K562 (cell line): ENCODE measurements around the gene ALG1. TPM values are rescaled to one million over a fixed set of nuclear protein-coding genes. Genes with fewer than 3 reads are reported as not detected.

Experiments used
- ATAC-seq: fragments of 200-7000 bp; cut with Tn5 transposase; 3 replicates; pipeline ENCODE4 v1.9.1; 2020; ENCODE audit warnings: moderate library complexity
- BruUV-seq: library from RNA; stranded (reverse); fragments of 400-500 nt; replicated peaks from 2 replicates; lab custom pipeline; 2021; lab: Mats Ljungman, UMichigan
- CTCF ChIA-PET: fragments of 300-600 bp; formaldehyde crosslinking; extraction: SDS; loops from one replicate; lab custom pipeline; 2021; ENCODE audit warnings: low intra/inter-chr PET ratio; lab: Yijun Ruan, JAX
- POLR2A ChIA-PET: fragments of 300-600, 350-650 bp; sonication (Branson Sonifier 250); formaldehyde crosslinking; extraction: SDS; loops from one replicate; lab custom pipeline; 2021; ENCODE audit warnings: antibody characterized with exemption, inconsistent platforms; lab: Yijun Ruan, JAX
- DNase-seq, 4 experiments: peaks; one replicate each; pipeline versions ENCODE4 v3.0.0 to v3.0.0-alpha.2; 2011 to 2018; ENCODE audit warnings: low spot score in 3 of 4, mixed read lengths in 3 of 4; ENCODE audit errors: extremely low read depth in 1 of 4
- FAIRE-seq: peaks from 2 replicates; lab custom pipeline; 2011; peaks lifted over from hg19 to GRCh38; lab: Jason Lieb, UNC
- H2AFZ ChIP-seq: 2 replicates; pipeline ENCODE4 v1.6.0; 2011; ENCODE audit warnings: low read depth, low read length, control low read depth, inconsistent platforms
- H3K27ac ChIP-seq: fragments of 200-600 bp; 3 replicates; pipeline ENCODE4 v1.8.0; 2011; ENCODE audit warnings: low read depth, mild to moderate bottlenecking, control low read depth, inconsistent platforms, low read length, moderate library complexity, mixed read lengths; ENCODE audit errors: extremely low read depth
- H3K27me3 ChIP-seq, 2 experiments: fragments of 300-600 bp in 1 of 2; 2 replicates in 1 of 2; 3 replicates in 1 of 2; pipeline versions ENCODE4 v1.6.0 to v1.8.0; 2011; ENCODE audit warnings: inconsistent platforms in 2 of 2, low read length in 2 of 2, mild to moderate bottlenecking in 1 of 2, mixed read lengths in 1 of 2, moderate library complexity in 1 of 2; ENCODE audit not compliant: control insufficient read depth in 2 of 2, insufficient read depth in 2 of 2
- H3K36me3 ChIP-seq: fragments of 300-600 bp; 3 replicates; pipeline ENCODE4 v1.8.0; 2011; ENCODE audit warnings: mild to moderate bottlenecking, low read length, inconsistent platforms; ENCODE audit not compliant: control insufficient read depth, insufficient read depth
- H3K4me1 ChIP-seq, 2 experiments: fragments of 200-600 bp in 1 of 2; replicated peaks in 1 of 2; 2 replicates in 1 of 2; 3 replicates in 1 of 2; pipeline versions ENCODE4 v1.5.1 to v1.8.0; 2011; ENCODE audit warnings: inconsistent platforms in 2 of 2, low read length in 2 of 2, mild to moderate bottlenecking in 1 of 2, mixed read lengths in 1 of 2, moderate library complexity in 1 of 2; ENCODE audit not compliant: control insufficient read depth in 2 of 2, insufficient read depth in 2 of 2
- H3K4me2 ChIP-seq: 2 replicates; pipeline ENCODE4 v1.6.1; 2011; ENCODE audit warnings: low read length, control low read depth, inconsistent platforms, mixed read lengths; ENCODE audit not compliant: insufficient read depth
- H3K4me3 ChIP-seq: fragments of 200-600 bp; sonication (generic), shearing (Covaris generic); 2 replicates; pipeline ENCODE4 v1.5.1; 2016; ENCODE audit warnings: control low read depth, inconsistent platforms
- H3K79me2 ChIP-seq: fragments of 200-600 bp; 3 replicates; pipeline ENCODE4 v1.8.0; 2011; ENCODE audit warnings: low read length, inconsistent platforms; ENCODE audit not compliant: control insufficient read depth, insufficient read depth
- H3K9ac ChIP-seq, 2 experiments: 2 replicates each; pipeline versions ENCODE4 v1.6.0 to v1.6.1; 2011; ENCODE audit warnings: low read depth in 2 of 2, low read length in 2 of 2, control low read depth in 1 of 2, inconsistent platforms in 1 of 2, mild to moderate bottlenecking in 1 of 2, mixed read lengths in 1 of 2; ENCODE audit not compliant: insufficient read depth in 1 of 2
- H3K9me1 ChIP-seq: one replicate; pipeline ENCODE4 v1.6.0; 2011; ENCODE audit warnings: inconsistent platforms, mild to moderate bottlenecking, low read length, moderate library complexity; ENCODE audit not compliant: control insufficient read depth, insufficient read depth
- H3K9me3 ChIP-seq: replicated peaks from 2 replicates; pipeline ENCODE4 v1.5.1; 2011; ENCODE audit warnings: low read depth, low read length, inconsistent platforms; ENCODE audit not compliant: control insufficient read depth, insufficient read depth
- H4K20me1 ChIP-seq: replicated peaks from 2 replicates; pipeline ENCODE4 v1.6.1; 2011; ENCODE audit warnings: low read length, inconsistent platforms, mixed read lengths; ENCODE audit not compliant: control insufficient read depth, insufficient read depth
- BRCA1 ChIP-seq, 2 experiments: fragments of 450-650 bp in 1 of 2; sonication (generic) in 1 of 2; formaldehyde crosslinking in 1 of 2; IDR thresholded peaks; 2 replicates each; pipeline versions ENCODE4 v1.5.0 to v1.6.1; 2017 to 2020; ENCODE audit warnings: mild to moderate bottlenecking in 1 of 2, missing genetic modification reagents in 1 of 2
- HNRNPLL ChIP-seq: fragments of 200-400 bp; formaldehyde crosslinking; IDR thresholded peaks from 2 replicates; pipeline ENCODE4 v1.6.1; 2017; ENCODE audit warnings: low read length, low read depth, mild to moderate bottlenecking; ENCODE audit not compliant: poor library complexity, severe bottlenecking
- SUPT5H ChIP-seq: fragments of 450-650 bp; IDR thresholded peaks from 2 replicates; pipeline ENCODE4 v1.6.1; 2016
- ZNF133 ChIP-seq: fragments of 250-450 bp; sonication (Bioruptor Pico); IDR thresholded peaks from 2 replicates; pipeline ENCODE4 v1.4.0; 2020; ENCODE audit warnings: mild to moderate bottlenecking
- ZNF586 ChIP-seq: fragments of 450-650 bp; formaldehyde crosslinking; conservative IDR thresholded peaks from 2 replicates; pipeline ENCODE4 v1.4.0; 2020; ENCODE audit warnings: mild to moderate bottlenecking, moderate library complexity
- WGBS: fragments of 100-300 bp; shearing (Covaris generic); methylation state at CpG from one replicate; pipeline ENCODE4 v1.1.6; 2016; ENCODE audit warnings: low coverage, mixed read lengths; ENCODE audit not compliant: insufficient coverage; ENCODE audit errors: missing lambda C conversion rate; 5-methylcytosine and 5-hydroxymethylcytosine counted together
- in situ Hi-C: fragments of 300-500 bp; cut with MboI; formaldehyde crosslinking; loops from 4 replicates; pipeline ENCODE4 v1.15.0; 2018; ENCODE audit warnings: inconsistent platforms, mixed read lengths
- intact Hi-C: fragments of 100-400 bp; cut with micrococcal nuclease; formaldehyde crosslinking; loops from 2 replicates; pipeline ENCODE4 v1.14.2; 2022
- polyA plus RNA-seq, 8 experiments: library from polyadenylated mRNA; depleted of rRNA in 4 of 8; stranded (reverse) in 5 of 8; unstranded in 3 of 8; fragments of >200 nt; fragmentation: Nextera tagmentation in 2 of 8; fragmentation: Illumina TruSeq in 1 of 8; extraction: Ambion mirVana in 2 of 8; extraction: Trizol in 1 of 8; gene quantifications; 2 replicates each; pipeline versions ENCODE4 v1.2.1 to v1.2.3, GENCODE V29; 2011 to 2014; ENCODE audit warnings: inconsistent platforms in 1 of 8, missing spikeins in 1 of 8
- total RNA-seq, 7 experiments: library from RNA; depleted of rRNA in 6 of 7; stranded (reverse); fragments of >200 nt in 6 of 7; fragmentation: Illumina TruSeq in 2 of 7; extraction: Trizol in 2 of 7; gene quantifications; 2 replicates each; pipeline versions ENCODE4 v1.2.1 to v1.2.3, GENCODE V29; 2011 to 2021; ENCODE audit warnings: low replicate concordance in 1 of 7
- TF ChIP-seq, protein P1 (sequence below): fragments of 450-650 bp; IDR thresholded peaks from 2 replicates; pipeline ENCODE4 v1.6.1; 2016; ENCODE audit warnings: mild to moderate bottlenecking, moderate library complexity
- TF ChIP-seq, protein P2 (sequence below): sonication (generic); formaldehyde crosslinking; IDR thresholded peaks from 2 replicates; pipeline ENCODE4 v1.8.0; 2022; ENCODE audit warnings: mild to moderate bottlenecking, missing genetic modification reagents

Gene ALG1
- total and polyA plus RNA-seq, 9 of the 15 experiments (the other 6 are each of a cell fraction or from before 2014, with no cell fraction given): 1.1 to 26.4 (median 18.3) TPM

DNA sequence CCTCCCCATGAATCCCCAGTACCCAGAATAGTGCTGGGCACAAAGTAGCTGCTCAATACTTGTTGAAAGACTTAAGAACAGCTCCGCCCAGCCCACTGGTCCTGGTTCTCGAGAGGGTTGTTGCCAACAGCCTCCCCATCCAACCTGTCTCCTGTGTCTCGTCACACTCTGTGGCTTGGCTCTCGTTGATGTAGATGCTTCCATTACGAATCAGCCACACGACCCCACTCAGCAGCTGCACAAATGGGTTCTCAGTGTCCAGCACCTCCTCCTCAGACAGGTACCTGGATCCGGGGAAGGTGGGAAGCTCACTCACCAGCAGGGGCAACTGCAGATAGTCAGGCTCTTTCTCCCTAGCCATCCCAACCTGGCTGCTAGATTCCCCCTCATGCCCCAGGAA, 40.0 kb upstream of the ALG1 start:
- TF ChIP-seq SUPT5H (no peak), HNRNPLL (no peak), ZNF133 (CRISPR knock-in tag) (no peak), BRCA1 (IDR thresholded peaks at IDR 0.05) (no peak), BRCA1 (CRISPR knock-in tag; IDR thresholded peaks at IDR 0.05) (no peak), ZNF586 (no peak)
- TF ChIP-seq, protein P1, sequence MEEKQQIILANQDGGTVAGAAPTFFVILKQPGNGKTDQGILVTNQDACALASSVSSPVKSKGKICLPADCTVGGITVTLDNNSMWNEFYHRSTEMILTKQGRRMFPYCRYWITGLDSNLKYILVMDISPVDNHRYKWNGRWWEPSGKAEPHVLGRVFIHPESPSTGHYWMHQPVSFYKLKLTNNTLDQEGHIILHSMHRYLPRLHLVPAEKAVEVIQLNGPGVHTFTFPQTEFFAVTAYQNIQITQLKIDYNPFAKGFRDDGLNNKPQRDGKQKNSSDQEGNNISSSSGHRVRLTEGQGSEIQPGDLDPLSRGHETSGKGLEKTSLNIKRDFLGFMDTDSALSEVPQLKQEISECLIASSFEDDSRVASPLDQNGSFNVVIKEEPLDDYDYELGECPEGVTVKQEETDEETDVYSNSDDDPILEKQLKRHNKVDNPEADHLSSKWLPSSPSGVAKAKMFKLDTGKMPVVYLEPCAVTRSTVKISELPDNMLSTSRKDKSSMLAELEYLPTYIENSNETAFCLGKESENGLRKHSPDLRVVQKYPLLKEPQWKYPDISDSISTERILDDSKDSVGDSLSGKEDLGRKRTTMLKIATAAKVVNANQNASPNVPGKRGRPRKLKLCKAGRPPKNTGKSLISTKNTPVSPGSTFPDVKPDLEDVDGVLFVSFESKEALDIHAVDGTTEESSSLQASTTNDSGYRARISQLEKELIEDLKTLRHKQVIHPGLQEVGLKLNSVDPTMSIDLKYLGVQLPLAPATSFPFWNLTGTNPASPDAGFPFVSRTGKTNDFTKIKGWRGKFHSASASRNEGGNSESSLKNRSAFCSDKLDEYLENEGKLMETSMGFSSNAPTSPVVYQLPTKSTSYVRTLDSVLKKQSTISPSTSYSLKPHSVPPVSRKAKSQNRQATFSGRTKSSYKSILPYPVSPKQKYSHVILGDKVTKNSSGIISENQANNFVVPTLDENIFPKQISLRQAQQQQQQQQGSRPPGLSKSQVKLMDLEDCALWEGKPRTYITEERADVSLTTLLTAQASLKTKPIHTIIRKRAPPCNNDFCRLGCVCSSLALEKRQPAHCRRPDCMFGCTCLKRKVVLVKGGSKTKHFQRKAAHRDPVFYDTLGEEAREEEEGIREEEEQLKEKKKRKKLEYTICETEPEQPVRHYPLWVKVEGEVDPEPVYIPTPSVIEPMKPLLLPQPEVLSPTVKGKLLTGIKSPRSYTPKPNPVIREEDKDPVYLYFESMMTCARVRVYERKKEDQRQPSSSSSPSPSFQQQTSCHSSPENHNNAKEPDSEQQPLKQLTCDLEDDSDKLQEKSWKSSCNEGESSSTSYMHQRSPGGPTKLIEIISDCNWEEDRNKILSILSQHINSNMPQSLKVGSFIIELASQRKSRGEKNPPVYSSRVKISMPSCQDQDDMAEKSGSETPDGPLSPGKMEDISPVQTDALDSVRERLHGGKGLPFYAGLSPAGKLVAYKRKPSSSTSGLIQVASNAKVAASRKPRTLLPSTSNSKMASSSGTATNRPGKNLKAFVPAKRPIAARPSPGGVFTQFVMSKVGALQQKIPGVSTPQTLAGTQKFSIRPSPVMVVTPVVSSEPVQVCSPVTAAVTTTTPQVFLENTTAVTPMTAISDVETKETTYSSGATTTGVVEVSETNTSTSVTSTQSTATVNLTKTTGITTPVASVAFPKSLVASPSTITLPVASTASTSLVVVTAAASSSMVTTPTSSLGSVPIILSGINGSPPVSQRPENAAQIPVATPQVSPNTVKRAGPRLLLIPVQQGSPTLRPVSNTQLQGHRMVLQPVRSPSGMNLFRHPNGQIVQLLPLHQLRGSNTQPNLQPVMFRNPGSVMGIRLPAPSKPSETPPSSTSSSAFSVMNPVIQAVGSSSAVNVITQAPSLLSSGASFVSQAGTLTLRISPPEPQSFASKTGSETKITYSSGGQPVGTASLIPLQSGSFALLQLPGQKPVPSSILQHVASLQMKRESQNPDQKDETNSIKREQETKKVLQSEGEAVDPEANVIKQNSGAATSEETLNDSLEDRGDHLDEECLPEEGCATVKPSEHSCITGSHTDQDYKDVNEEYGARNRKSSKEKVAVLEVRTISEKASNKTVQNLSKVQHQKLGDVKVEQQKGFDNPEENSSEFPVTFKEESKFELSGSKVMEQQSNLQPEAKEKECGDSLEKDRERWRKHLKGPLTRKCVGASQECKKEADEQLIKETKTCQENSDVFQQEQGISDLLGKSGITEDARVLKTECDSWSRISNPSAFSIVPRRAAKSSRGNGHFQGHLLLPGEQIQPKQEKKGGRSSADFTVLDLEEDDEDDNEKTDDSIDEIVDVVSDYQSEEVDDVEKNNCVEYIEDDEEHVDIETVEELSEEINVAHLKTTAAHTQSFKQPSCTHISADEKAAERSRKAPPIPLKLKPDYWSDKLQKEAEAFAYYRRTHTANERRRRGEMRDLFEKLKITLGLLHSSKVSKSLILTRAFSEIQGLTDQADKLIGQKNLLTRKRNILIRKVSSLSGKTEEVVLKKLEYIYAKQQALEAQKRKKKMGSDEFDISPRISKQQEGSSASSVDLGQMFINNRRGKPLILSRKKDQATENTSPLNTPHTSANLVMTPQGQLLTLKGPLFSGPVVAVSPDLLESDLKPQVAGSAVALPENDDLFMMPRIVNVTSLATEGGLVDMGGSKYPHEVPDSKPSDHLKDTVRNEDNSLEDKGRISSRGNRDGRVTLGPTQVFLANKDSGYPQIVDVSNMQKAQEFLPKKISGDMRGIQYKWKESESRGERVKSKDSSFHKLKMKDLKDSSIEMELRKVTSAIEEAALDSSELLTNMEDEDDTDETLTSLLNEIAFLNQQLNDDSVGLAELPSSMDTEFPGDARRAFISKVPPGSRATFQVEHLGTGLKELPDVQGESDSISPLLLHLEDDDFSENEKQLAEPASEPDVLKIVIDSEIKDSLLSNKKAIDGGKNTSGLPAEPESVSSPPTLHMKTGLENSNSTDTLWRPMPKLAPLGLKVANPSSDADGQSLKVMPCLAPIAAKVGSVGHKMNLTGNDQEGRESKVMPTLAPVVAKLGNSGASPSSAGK: no peak
- TF ChIP-seq, protein P2, sequence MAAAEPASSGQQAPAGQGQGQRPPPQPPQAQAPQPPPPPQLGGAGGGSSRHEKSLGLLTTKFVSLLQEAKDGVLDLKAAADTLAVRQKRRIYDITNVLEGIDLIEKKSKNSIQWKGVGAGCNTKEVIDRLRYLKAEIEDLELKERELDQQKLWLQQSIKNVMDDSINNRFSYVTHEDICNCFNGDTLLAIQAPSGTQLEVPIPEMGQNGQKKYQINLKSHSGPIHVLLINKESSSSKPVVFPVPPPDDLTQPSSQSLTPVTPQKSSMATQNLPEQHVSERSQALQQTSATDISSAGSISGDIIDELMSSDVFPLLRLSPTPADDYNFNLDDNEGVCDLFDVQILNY: no peak
- DNase-seq: no peak
- Histone ChIP-seq H3K9me1 (no peaks in the 10 kb centered on the region), H2AFZ (no peak overlapping the region), H4K20me1 (no peaks in the 10 kb centered on the region), H3K9ac (no peak overlapping the region), H3K9me3 (no peaks in the 10 kb centered on the region), H3K27ac (no peak overlapping the region), H3K4me3 (no peak overlapping the region), H3K4me1 (peaks cover 21 to 23% of the 10 kb centered on the region in 2 experiments; a peak in 4 of 5 replicates), H3K4me2 (no peak overlapping the region), H3K79me2 (no peaks in the 10 kb centered on the region), H3K36me3 (no peaks in the 10 kb centered on the region), H3K27me3 (no peaks in the 10 kb centered on the region)
- POLR2A ChIA-PET: interaction anchor here (0.8 to 0.9 kb wide), 3 partner anchors 57 to 218 kb away, joined by 3 to 4 read pairs (median 3); no protein-coding TSS in a partner anchor
- in situ Hi-C loops (no loop called here), intact Hi-C loops (no loop called here)
- BruUV-seq: no TSS peak
- CTCF ChIA-PET: no interaction called here
- 61% methylated on average over 7 of the region's 7 CpGs for WGBS
- no peak for FAIRE-seq
- no peak for ATAC-seq
